K562 (cell line): ENCODE data around the gene RPS2. TPM values are rescaled to one million over a fixed set of nuclear protein-coding genes. Genes with fewer than 3 reads are reported as not detected.

Experiments
- BMI1 ChIP-seq: fragments of 150-350 bp; IDR thresholded peaks from 2 replicates; pipeline ENCODE4 v1.6.1; 2014; ENCODE audit warnings: low read length
- BRF1 ChIP-seq: IDR thresholded peaks from 3 replicates; pipeline ENCODE4 v1.6.1; 2011; ENCODE audit warnings: borderline replicate concordance, mild to moderate bottlenecking; ENCODE audit not compliant: insufficient read length; ENCODE audit errors: extremely low read depth
- FOXM1 ChIP-seq, 2 experiments: fragments of 450-650 bp in 1 of 2; sonication (generic) in 1 of 2; formaldehyde crosslinking in 1 of 2; IDR thresholded peaks; 2 replicates each; pipeline versions ENCODE4 v1.6.1 to v1.9.0; 2017 to 2022; ENCODE audit warnings: low read depth in 2 of 2, mild to moderate bottlenecking in 2 of 2, missing genetic modification reagents in 1 of 2, moderate library complexity in 1 of 2
- FUS ChIP-seq: fragments of 200-400 bp; formaldehyde crosslinking; optimal IDR thresholded peaks from 2 replicates; pipeline ENCODE3; 2017; ENCODE audit warnings: low read depth, low read length
- HDAC6 ChIP-seq: IDR thresholded peaks from 2 replicates; pipeline ENCODE4 v1.6.1; 2012; ENCODE audit warnings: low read depth, mild to moderate bottlenecking, control low read depth, inconsistent platforms, low read length, moderate library complexity
- HNRNPL ChIP-seq: fragments of 200-400 bp; formaldehyde crosslinking; IDR thresholded peaks from 2 replicates; pipeline ENCODE4 v1.6.1; 2017; ENCODE audit warnings: low read depth, mild to moderate bottlenecking, low read length
- HNRNPUL1 ChIP-seq: fragments of 200-400 bp; formaldehyde crosslinking; IDR thresholded peaks from 2 replicates; pipeline ENCODE4 v1.6.1; 2017; ENCODE audit warnings: low read length
- KAT8 ChIP-seq: fragments of 450-650 bp; IDR thresholded peaks from 2 replicates; pipeline ENCODE4 v1.6.1; 2016; ENCODE audit warnings: low read depth, mild to moderate bottlenecking
- POLR2AphosphoS2 ChIP-seq: IDR thresholded peaks from 2 replicates; pipeline ENCODE4 v1.6.1; 2012; ENCODE audit warnings: low read length, improper control_type of control experiment
- PRMT5 ChIP-seq: sonication (generic); formaldehyde crosslinking; IDR thresholded peaks from 2 replicates; pipeline ENCODE4 v1.5.0; 2020; ENCODE audit warnings: missing genetic modification reagents
- PRPF4 ChIP-seq: fragments of 200-400 bp; formaldehyde crosslinking; IDR thresholded peaks from one replicate; pipeline ENCODE4 v1.6.1; 2017; ENCODE audit warnings: low read length, low read depth, mild to moderate bottlenecking; ENCODE audit not compliant: insufficient read depth, poor library complexity, severe bottlenecking
- RCOR1 ChIP-seq, 2 experiments: IDR thresholded peaks; 2 replicates each; pipeline ENCODE4 v1.6.1; 2012; ENCODE audit warnings: low read depth in 2 of 2, low read length in 2 of 2, borderline replicate concordance in 1 of 2, improper control_type of control experiment in 1 of 2
- SRF ChIP-seq, 2 experiments: fragments of 250-450, 450-650 bp in 1 of 2; sonication (Bioruptor Pico) in 1 of 2; sonication (generic) in 1 of 2; formaldehyde crosslinking; IDR thresholded peaks; 2 replicates each; pipeline versions ENCODE4 v1.5.0 to v1.5.1; 2020 to 2022; ENCODE audit warnings: mild to moderate bottlenecking in 1 of 2, missing genetic modification reagents in 1 of 2
- SUPT5H ChIP-seq: fragments of 450-650 bp; IDR thresholded peaks from 2 replicates; pipeline ENCODE4 v1.6.1; 2016
- TEAD1 ChIP-seq, 2 experiments: fragments of 450-650 bp in 1 of 2; sonication (generic) in 1 of 2; formaldehyde crosslinking; IDR thresholded peaks; 2 replicates each; pipeline versions ENCODE4 v1.4.0 to v1.8.0; 2020 to 2022; ENCODE audit warnings: mild to moderate bottlenecking in 2 of 2, missing genetic modification reagents in 1 of 2
- ZKSCAN8 ChIP-seq: fragments of 200-800 bp; sonication (Bioruptor generic); IDR thresholded peaks from 2 replicates; pipeline ENCODE4 v1.6.1; 2016; ENCODE audit warnings: missing genetic modification characterization, missing compliant biosample characterization
- ZNF24 ChIP-seq: fragments of 450-650 bp; IDR thresholded peaks from 2 replicates; pipeline ENCODE4 v1.6.1; 2016
- polyA plus RNA-seq, 8 experiments: library from polyadenylated mRNA; depleted of rRNA in 4 of 8; stranded (reverse) in 5 of 8; unstranded in 3 of 8; fragments of >200 nt; fragmentation: Nextera tagmentation in 2 of 8; fragmentation: Illumina TruSeq in 1 of 8; extraction: Ambion mirVana in 2 of 8; extraction: Trizol in 1 of 8; gene quantifications; 2 replicates each; pipeline versions ENCODE4 v1.2.1 to v1.2.3, GENCODE V29; 2011 to 2014; ENCODE audit warnings: inconsistent platforms in 1 of 8, missing spikeins in 1 of 8
- total RNA-seq, 7 experiments: library from RNA; depleted of rRNA in 6 of 7; stranded (reverse); fragments of >200 nt in 6 of 7; fragmentation: Illumina TruSeq in 2 of 7; extraction: Trizol in 2 of 7; gene quantifications; 2 replicates each; pipeline versions ENCODE4 v1.2.1 to v1.2.3, GENCODE V29; 2011 to 2021; ENCODE audit warnings: low replicate concordance in 1 of 7
- TF ChIP-seq, protein P1 (sequence below), 2 experiments: fragments of 450-650 bp; conservative IDR thresholded peaks; 2 replicates each; pipeline ENCODE4 v1.6.1; 2017; ENCODE audit warnings: mild to moderate bottlenecking in 2 of 2, moderate library complexity in 2 of 2
- TF ChIP-seq, protein P2 (sequence below): sonication (generic); formaldehyde crosslinking; IDR thresholded peaks from 2 replicates; pipeline ENCODE4 v1.8.1; 2023; ENCODE audit warnings: mild to moderate bottlenecking, missing genetic modification reagents
- TF ChIP-seq, protein P3 (sequence below): sonication (generic); formaldehyde crosslinking; IDR thresholded peaks from 2 replicates; pipeline ENCODE4 v1.8.0; 2023; ENCODE audit warnings: mild to moderate bottlenecking, missing genetic modification reagents
- TF ChIP-seq, protein P4 (sequence below), 2 experiments: fragments of 450-650 bp in 1 of 2; sonication (generic) in 1 of 2; formaldehyde crosslinking in 1 of 2; IDR thresholded peaks in 1 of 2; conservative IDR thresholded peaks in 1 of 2; 2 replicates each; pipeline versions ENCODE4 v1.6.1 to v1.8.1; 2016 to 2023; ENCODE audit warnings: mild to moderate bottlenecking in 2 of 2, moderate library complexity in 2 of 2, inconsistent platforms in 1 of 2, missing genetic modification reagents in 1 of 2

RPS2 gene
- total and polyA plus RNA-seq, 9 of the 15 experiments (the other 6 are each of a cell fraction or from before 2014, with no cell fraction given): 834 to 4,794 (median 3,793) TPM

DNA sequence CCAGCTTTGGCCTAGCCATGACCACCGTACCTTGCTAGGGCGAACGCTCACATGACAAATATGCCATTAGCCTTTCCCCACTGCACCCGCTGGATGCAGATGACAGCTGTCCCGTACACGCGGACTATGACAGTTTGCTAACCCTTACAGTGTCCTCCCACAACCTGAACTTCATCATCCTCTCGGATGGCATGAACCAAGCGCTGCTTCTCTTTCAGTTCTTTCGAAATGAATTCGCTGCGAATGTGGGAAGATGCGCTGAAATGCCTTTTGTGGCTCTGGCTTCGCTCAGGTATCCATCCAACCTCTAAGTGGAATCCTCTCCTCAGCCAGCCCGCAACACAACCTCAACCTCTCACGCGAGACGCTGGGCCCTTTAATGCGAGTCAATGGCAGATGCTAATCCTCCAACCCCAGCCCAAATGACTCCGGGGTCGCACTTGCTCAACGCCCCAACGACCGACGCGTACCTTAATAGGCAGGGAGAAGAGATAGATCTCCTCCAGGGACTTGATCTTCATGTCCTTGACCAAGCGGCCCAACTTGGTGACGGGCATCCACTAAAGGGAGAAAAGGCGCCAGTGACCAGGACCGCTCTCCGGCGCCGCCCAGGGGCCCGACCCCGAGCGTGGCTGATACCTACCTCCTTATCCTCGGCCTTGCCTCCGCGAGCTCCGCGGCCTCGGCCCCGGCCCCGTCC is 670 bp downstream of the RPS2 start (continued):
- TF ChIP-seq, protein P1, sequence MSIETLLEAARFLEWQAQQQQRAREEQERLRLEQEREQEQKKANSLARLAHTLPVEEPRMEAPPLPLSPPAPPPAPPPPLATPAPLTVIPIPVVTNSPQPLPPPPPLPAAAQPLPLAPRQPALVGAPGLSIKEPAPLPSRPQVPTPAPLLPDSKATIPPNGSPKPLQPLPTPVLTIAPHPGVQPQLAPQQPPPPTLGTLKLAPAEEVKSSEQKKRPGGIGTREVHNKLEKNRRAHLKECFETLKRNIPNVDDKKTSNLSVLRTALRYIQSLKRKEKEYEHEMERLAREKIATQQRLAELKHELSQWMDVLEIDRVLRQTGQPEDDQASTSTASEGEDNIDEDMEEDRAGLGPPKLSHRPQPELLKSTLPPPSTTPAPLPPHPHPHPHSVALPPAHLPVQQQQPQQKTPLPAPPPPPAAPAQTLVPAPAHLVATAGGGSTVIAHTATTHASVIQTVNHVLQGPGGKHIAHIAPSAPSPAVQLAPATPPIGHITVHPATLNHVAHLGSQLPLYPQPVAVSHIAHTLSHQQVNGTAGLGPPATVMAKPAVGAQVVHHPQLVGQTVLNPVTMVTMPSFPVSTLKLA (conservative IDR thresholded peaks at IDR 0.05): peak; percentile 57 to 80; a peak in 3 of 4 replicates
- TF ChIP-seq ZNF24 (no peak), SUPT5H (0 out of 2 replicates have a peak, but pooled peaks have one; percentile 59), HNRNPUL1 (peak; percentile 87; the same call in 1 of the 2 replicates), PRMT5 (CRISPR knock-in tag) (no peak), ZKSCAN8 (no peak), TEAD1 (CRISPR knock-in tag; IDR thresholded peaks at IDR 0.05) (0 out of 4 replicates have a peak, but pooled peaks of 1 of the 2 experiments have one; percentile 12), FOXM1 (IDR thresholded peaks at IDR 0.05; ENCODE audit: low read depth) (no peak), FOXM1 (CRISPR knock-in tag; IDR thresholded peaks at IDR 0.05; ENCODE audit: low read depth) (peak; percentile 67; the same call in 1 of the 2 replicates), PRPF4 (no peak), RCOR1 (IDR thresholded peaks at IDR 0.05; ENCODE audit: borderline replicate concordance in 1 of 2, low read depth in 2 of 2, low read length in 2 of 2) (no peak), HDAC6 (no peak), HNRNPL (no peak), BRF1 (no peak), FUS (peak; percentile 77), KAT8 (no peak), SRF (CRISPR knock-in tag; IDR thresholded peaks at IDR 0.05) (no peak), POLR2AphosphoS2 (no peak), BMI1 (no peak)
- TF ChIP-seq, protein P2, sequence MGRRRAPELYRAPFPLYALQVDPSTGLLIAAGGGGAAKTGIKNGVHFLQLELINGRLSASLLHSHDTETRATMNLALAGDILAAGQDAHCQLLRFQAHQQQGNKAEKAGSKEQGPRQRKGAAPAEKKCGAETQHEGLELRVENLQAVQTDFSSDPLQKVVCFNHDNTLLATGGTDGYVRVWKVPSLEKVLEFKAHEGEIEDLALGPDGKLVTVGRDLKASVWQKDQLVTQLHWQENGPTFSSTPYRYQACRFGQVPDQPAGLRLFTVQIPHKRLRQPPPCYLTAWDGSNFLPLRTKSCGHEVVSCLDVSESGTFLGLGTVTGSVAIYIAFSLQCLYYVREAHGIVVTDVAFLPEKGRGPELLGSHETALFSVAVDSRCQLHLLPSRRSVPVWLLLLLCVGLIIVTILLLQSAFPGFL (CRISPR knock-in tag): no peak
- TF ChIP-seq, protein P3, sequence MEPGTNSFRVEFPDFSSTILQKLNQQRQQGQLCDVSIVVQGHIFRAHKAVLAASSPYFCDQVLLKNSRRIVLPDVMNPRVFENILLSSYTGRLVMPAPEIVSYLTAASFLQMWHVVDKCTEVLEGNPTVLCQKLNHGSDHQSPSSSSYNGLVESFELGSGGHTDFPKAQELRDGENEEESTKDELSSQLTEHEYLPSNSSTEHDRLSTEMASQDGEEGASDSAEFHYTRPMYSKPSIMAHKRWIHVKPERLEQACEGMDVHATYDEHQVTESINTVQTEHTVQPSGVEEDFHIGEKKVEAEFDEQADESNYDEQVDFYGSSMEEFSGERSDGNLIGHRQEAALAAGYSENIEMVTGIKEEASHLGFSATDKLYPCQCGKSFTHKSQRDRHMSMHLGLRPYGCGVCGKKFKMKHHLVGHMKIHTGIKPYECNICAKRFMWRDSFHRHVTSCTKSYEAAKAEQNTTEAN: peak; percentile 17; the same call in 1 of the 2 replicates
- TF ChIP-seq, protein P4, sequence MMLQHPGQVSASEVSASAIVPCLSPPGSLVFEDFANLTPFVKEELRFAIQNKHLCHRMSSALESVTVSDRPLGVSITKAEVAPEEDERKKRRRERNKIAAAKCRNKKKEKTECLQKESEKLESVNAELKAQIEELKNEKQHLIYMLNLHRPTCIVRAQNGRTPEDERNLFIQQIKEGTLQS (IDR thresholded peaks at IDR 0.05): no peak
- TF ChIP-seq, protein P4 (CRISPR knock-in tag; conservative IDR thresholded peaks at IDR 0.05): peak; percentile 83
